ENCODE measurements around the gene ZNF532. TPM values are rescaled to one million over a fixed set of nuclear protein-coding genes. Genes with fewer than 3 reads are reported as not detected.

Gene ZNF532
- total RNA-seq, 6 experiments from 2014 or later = 43.1 to 56.6 (median 50.1) TPM

DNA sequence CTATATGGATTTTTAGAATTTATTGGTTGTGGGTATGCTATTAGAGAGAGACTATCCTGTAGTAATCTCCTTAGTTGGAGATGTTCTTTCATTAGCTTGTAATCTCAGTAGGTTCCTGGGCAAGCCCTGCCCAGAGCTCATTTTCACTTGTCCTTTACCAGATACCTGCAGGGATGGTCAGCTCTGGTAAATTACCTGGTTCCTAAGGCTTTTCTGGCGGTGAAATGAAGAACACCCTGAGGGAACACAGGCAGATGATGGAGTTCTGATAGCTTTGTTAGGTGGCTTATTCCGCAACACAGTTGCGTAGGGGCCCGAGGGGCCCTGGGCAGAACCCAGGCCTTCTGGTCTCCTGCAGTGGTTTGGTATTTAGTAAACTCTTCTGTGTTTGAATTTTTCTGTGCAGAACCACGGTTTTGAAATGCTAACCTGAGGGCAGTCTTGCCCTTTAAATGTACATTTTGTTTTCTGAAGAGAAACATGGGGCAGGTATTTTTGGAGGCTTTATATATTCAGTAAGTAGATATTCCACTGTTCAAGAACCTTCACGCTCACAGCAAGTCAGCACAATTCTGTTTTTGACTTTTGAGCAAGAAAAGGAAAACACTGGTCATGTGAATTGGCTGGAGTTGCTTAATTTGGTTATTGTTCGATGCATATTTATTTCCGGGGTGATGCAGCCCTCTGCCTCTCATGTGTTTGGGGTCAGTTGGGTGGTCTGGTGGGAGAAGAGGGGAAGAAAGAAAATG lies 22.4 kb downstream of the ZNF532 start:
- Mint-ChIP-seq H3K36me3 (ENCODE audit: low read depth) (peaks cover 10% of the 10 kb centered on the region; the same call in 1 of the 2 replicates), H3K9me3 (no peaks in the 10 kb centered on the region), H3K4me3 (no peak overlapping the region), H3K27me3 (ENCODE audit: insufficient read depth) (no peaks in the 10 kb centered on the region; the same call in 1 of the 2 replicates), H3K4me1 (ENCODE audit: low read depth) (peaks cover 31% of the 10 kb centered on the region), H3K27ac (peak overlapping the region; percentile 22; the same call in 1 of the 2 replicates)
- TF ChIP-seq, protein P1, sequence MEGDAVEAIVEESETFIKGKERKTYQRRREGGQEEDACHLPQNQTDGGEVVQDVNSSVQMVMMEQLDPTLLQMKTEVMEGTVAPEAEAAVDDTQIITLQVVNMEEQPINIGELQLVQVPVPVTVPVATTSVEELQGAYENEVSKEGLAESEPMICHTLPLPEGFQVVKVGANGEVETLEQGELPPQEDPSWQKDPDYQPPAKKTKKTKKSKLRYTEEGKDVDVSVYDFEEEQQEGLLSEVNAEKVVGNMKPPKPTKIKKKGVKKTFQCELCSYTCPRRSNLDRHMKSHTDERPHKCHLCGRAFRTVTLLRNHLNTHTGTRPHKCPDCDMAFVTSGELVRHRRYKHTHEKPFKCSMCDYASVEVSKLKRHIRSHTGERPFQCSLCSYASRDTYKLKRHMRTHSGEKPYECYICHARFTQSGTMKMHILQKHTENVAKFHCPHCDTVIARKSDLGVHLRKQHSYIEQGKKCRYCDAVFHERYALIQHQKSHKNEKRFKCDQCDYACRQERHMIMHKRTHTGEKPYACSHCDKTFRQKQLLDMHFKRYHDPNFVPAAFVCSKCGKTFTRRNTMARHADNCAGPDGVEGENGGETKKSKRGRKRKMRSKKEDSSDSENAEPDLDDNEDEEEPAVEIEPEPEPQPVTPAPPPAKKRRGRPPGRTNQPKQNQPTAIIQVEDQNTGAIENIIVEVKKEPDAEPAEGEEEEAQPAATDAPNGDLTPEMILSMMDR (IDR thresholded peaks at IDR 0.05) = no peak
- no peak for DNase-seq

DNA sequence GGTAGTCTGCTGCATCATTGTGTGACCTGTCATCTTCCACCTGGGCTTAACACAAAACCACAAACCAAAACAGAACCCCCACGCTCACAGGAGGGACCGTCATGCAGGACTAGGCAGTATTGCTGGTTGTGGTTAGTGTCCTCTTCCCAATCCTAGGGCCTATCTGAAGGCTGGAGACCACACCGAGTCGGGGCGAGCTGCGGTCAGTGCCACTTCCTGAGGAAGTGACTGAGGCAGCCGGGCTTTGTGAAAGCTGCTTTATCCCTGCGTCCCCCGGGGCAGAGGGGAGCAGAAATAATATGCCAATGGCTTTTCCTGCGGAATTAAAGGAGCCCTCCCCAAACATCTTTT lies 22.9 kb downstream of the ZNF532 start:
- TF ChIP-seq, protein P1 (IDR thresholded peaks at IDR 0.05) = no peak
- no peaks in the 10 kb centered on the region; the same call in 1 of the 2 replicates for H3K27me3 Mint-ChIP-seq (ENCODE audit: insufficient read depth)
- H3K4me3 Mint-ChIP-seq = no peak overlapping the region
- no peaks in the 10 kb centered on the region for H3K9me3 Mint-ChIP-seq
- H3K36me3 Mint-ChIP-seq (ENCODE audit: low read depth) = peaks cover 9% of the 10 kb centered on the region; the same call in 1 of the 2 replicates
- peak overlapping the region; percentile 22; the same call in 1 of the 2 replicates for H3K27ac Mint-ChIP-seq
- no peak for DNase-seq
- peaks cover 30% of the 10 kb centered on the region for H3K4me1 Mint-ChIP-seq (ENCODE audit: low read depth)

DNA sequence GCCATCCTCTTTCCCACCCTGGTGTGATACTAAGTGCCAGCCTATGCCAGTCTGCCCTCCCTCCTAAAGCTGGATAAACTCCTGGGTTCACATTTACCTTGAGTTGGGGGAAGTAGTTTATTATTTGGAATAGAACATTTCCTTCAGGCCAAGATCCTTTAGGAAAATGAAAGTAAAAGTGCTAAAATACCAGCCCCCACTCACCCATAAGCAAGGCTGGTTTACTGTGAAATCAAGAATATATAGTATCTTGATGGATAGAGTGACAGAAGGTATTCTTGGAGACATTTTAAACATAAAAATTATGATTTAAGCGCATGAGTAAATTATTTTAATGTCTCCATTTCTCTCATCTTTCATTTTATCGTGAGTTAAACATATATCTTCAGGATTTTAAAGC lies 27.1 kb downstream of the ZNF532 start:
- H3K9me3 Mint-ChIP-seq = no peaks in the 10 kb centered on the region
- peaks cover 23% of the 10 kb centered on the region for H3K36me3 Mint-ChIP-seq (ENCODE audit: low read depth)
- TF ChIP-seq, protein P1 (IDR thresholded peaks at IDR 0.05) = no peak
- peaks cover 52% of the 10 kb centered on the region for H3K4me1 Mint-ChIP-seq (ENCODE audit: low read depth)
- no peaks in the 10 kb centered on the region; the same call in 1 of the 2 replicates for H3K27me3 Mint-ChIP-seq (ENCODE audit: insufficient read depth)
- H3K27ac Mint-ChIP-seq = peak overlapping the region; percentile 44; the same call in 1 of the 2 replicates
- H3K4me3 Mint-ChIP-seq = no peak overlapping the region
- no peak for DNase-seq

DNA sequence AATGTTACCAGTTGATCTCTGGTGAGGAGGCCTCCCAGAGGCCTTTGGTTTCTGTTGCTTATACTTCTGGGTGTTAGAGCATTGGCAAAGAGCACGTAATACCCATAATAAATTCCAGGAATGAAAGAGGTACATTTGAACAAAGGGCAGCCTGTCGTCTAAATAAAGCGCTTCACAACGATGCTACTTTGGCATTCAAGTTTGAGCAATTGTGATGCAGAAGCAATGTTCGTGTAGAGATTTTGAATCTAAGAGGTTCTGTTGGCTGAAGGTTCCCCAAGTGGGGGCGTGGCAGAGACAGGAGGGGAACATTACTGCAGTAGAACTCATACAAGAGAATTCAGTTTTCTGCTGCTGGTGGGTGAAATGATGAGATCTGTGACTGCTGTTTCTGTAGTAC lies 27.8 kb downstream of the ZNF532 start:
- Mint-ChIP-seq H3K36me3 (ENCODE audit: low read depth) (peaks cover 21% of the 10 kb centered on the region), H3K27me3 (ENCODE audit: insufficient read depth) (no peaks in the 10 kb centered on the region; the same call in 1 of the 2 replicates), H3K27ac (no peak overlapping the region), H3K4me3 (no peak overlapping the region), H3K4me1 (ENCODE audit: low read depth) (peaks cover 52% of the 10 kb centered on the region), H3K9me3 (no peaks in the 10 kb centered on the region)
- TF ChIP-seq, protein P1 (IDR thresholded peaks at IDR 0.05) = no peak
- DNase-seq = no peak

DNA sequence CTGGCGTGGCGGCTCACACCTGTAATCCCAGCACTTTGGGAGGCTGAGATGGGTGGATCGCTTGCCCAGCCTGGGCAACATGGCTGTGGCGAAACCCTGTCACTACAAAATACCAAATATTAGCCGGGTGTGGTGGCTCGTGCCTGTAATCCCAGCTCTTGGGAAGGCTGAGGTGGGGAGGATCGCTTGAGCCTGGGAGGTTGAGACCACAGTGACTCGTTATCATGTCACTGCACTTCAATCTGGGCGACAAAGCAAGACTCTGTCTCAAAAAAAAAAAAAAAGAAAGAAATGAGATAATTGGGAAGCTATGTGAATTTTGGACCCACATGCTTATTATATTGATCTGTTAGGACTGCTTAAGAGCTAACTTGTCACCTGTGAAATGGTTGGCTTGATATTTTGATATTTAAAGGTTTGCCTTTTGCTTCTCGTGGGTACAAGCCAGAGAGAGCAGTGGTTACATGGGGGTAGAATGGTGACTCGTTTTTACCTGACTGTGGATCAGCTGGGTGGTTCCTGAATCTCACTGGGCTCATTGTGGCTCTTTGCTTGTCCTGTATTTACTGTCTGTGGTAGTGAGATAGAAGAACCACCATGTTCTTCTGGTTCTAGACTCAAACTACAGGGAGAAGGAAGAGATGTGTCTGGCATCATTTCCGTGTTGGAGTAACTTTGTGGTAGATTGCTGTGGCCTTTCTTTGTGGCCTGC lies 28.9 kb downstream of the ZNF532 start:
- peaks cover 51% of the 10 kb centered on the region for H3K4me1 Mint-ChIP-seq (ENCODE audit: low read depth)
- H3K27ac Mint-ChIP-seq = peak overlapping the region; percentile 42

More for the DNA sequence above, 28.9 kb downstream of the ZNF532 start:
- peaks cover 19% of the 10 kb centered on the region for H3K36me3 Mint-ChIP-seq (ENCODE audit: low read depth)
- peak; percentile 27 for DNase-seq
- TF ChIP-seq, protein P1 (IDR thresholded peaks at IDR 0.05) = no peak
- no peaks in the 10 kb centered on the region for H3K9me3 Mint-ChIP-seq
- no peaks in the 10 kb centered on the region for H3K27me3 Mint-ChIP-seq (ENCODE audit: insufficient read depth)
- no peak overlapping the region for H3K4me3 Mint-ChIP-seq
